Aortic smooth muscle cell (primary cell): ENCODE data around the gene ABCA5. TPM values are rescaled to one million over a fixed set of nuclear protein-coding genes. Genes with fewer than 3 reads are reported as not detected.

ENCODE experiments used
- total RNA-seq: library from RNA; depleted of rRNA; stranded (reverse); fragments of >200 nt; gene quantifications from 2 replicates; pipeline ENCODE4 v1.2.3, GENCODE V29; 2014

The ABCA5 gene, protein sequence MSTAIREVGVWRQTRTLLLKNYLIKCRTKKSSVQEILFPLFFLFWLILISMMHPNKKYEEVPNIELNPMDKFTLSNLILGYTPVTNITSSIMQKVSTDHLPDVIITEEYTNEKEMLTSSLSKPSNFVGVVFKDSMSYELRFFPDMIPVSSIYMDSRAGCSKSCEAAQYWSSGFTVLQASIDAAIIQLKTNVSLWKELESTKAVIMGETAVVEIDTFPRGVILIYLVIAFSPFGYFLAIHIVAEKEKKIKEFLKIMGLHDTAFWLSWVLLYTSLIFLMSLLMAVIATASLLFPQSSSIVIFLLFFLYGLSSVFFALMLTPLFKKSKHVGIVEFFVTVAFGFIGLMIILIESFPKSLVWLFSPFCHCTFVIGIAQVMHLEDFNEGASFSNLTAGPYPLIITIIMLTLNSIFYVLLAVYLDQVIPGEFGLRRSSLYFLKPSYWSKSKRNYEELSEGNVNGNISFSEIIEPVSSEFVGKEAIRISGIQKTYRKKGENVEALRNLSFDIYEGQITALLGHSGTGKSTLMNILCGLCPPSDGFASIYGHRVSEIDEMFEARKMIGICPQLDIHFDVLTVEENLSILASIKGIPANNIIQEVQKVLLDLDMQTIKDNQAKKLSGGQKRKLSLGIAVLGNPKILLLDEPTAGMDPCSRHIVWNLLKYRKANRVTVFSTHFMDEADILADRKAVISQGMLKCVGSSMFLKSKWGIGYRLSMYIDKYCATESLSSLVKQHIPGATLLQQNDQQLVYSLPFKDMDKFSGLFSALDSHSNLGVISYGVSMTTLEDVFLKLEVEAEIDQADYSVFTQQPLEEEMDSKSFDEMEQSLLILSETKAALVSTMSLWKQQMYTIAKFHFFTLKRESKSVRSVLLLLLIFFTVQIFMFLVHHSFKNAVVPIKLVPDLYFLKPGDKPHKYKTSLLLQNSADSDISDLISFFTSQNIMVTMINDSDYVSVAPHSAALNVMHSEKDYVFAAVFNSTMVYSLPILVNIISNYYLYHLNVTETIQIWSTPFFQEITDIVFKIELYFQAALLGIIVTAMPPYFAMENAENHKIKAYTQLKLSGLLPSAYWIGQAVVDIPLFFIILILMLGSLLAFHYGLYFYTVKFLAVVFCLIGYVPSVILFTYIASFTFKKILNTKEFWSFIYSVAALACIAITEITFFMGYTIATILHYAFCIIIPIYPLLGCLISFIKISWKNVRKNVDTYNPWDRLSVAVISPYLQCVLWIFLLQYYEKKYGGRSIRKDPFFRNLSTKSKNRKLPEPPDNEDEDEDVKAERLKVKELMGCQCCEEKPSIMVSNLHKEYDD (N-terminal part only)
- 3.8 and 7.3 TPM in 2 replicates for total RNA-seq

DNA sequence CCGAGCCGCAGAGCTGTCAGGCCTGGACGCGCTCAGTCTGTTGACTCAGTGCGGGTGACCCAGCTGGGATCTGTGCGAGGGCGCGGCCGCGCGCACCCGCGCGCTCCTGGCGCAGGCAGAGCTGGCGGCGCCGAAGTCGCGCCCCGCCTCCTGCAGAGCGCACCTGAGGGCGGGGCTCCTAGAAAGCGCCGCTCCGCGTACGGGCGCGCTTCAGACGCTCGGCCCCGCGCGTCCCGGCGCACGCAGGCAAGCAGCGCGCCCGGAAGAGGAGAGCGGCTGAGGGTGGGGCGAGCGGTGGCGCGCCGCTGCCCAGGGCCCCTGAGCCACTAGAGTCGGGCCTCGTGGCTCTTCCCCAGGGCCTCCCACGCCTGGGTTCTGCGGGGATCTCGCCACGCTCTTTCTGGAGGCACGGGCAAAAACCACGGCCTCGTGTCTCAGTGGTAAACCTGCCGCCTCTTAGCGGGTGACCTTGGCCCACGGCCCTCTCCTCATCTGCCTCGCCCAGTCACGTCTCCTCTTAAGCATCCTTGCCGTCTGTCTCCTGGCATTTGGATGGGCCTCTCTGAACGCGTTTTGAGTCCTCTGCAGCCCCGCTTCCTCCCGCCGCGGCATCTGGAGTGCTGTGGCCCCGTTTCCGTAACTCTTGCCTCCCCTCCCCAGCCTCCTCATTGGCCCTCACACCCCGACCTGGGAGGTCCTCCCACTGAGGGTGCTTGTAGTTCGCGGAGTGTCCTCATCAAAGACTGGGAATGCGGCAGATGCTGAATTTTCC is at the start of gene ABCA5:
TSS of gene ABCA5 (minus strand) at position 74 of the 772 bp plus-strand sequence. CDS start 12,718 bp downstream, outside the sequence.

DNA sequence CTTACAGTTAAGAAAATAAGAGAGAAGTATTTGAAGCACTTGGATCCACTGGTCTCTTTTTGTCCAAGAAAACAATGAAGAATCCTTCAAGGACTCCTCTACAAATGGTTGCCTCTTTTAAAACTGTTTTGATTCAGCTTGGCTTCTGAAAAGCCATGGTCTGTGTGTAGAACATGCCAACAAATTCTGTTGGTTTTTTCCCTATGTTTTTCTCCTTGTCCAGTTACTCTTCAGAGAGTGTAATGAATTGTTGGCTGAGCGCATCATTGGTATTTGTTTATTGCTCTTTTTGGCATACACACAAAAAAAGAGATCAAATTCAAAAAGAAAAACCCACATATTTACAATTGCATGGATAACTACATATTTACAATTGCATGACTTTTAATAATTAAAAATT is 98.4 kb downstream of the ABCA5 start, which contains the start of gene ABCA10:
TSS of gene ABCA10 (minus strand) at position 249 of the 400 bp plus-strand sequence. CDS start 3,466 bp downstream, outside the sequence.

Other genes starting within 250 kb of the ABCA5 start
- gene ABCA6, start 185.2 kb downstream of the ABCA5 start, total RNA-seq: 64.7 and 127 TPM in 2 replicates
- 1.2 and 1.6 TPM in 2 replicates for gene ABCA10, start 98.3 kb downstream of the ABCA5 start, total RNA-seq
- gene MAP2K6, start 87.6 kb upstream of the ABCA5 start, total RNA-seq: 0.26 and 0.37 TPM in 2 replicates